ENCODE measurements around the gene CELF4. TPM values are rescaled to one million over a fixed set of nuclear protein-coding genes. Genes with fewer than 3 reads are reported as not detected.

The CELF4 gene
- total and polyA plus RNA-seq, 2 of the 4 experiments (the other 2 are of a cell fraction) = not detected

- Histone ChIP-seq H3K23ac (ENCODE audit: low read depth, low read length) (no peak overlapping the region), H3K9me3 (ENCODE audit: control insufficient read depth, insufficient read depth, low read length) (no peaks in the 10 kb centered on the region), H3K79me1 (ENCODE audit: low read depth in 1 of 2, low read length in 2 of 2) (no peaks in the 10 kb centered on the region), H3K36me3 (ENCODE audit: control insufficient read depth, insufficient read depth, low read length) (no peaks in the 10 kb centered on the region), H4K8ac (ENCODE audit: low read depth in 2 of 2, low read length in 2 of 2) (no peak overlapping the region), H3K4ac (ENCODE audit: low read depth, low read length) (no peak overlapping the region), H3K9me1 (ENCODE audit: insufficient read depth, low read length) (peaks cover 4% of the 10 kb centered on the region; the same call in 1 of the 2 replicates), H3K18ac (ENCODE audit: low read depth, low read length) (no peak overlapping the region), H3K4me3 (ENCODE audit: insufficient read depth, low read depth, low read length) (no peak overlapping the region), H2BK120ac (ENCODE audit: low read depth, low read length) (no peak overlapping the region), H4K20me1 (ENCODE audit: insufficient read depth, low read length) (no peaks in the 10 kb centered on the region), H2AK9ac (replicated peaks; ENCODE audit: low read depth, low read length, poor library complexity) (no peak overlapping the region), H3K9ac (ENCODE audit: low read depth, low read length) (no peak overlapping the region), H2BK15ac (ENCODE audit: low read depth, low read length) (no peak overlapping the region), H3K14ac (replicated peaks; ENCODE audit: low read depth, low read length) (no peak overlapping the region), H3K4me2 (ENCODE audit: low read depth, low read length) (no peak overlapping the region), H2BK5ac (ENCODE audit: low read depth, low read length, poor library complexity, severe bottlenecking) (no peak overlapping the region), H3K27ac (ENCODE audit: insufficient read depth, low read length) (no peak overlapping the region), H3K56ac (ENCODE audit: extremely low read depth, insufficient read depth, low read length) (no peak overlapping the region), H2AK5ac (ENCODE audit: low read depth, low read length) (no peak overlapping the region), H2BK20ac (ENCODE audit: low read depth, low read length) (no peak overlapping the region), H3K27me3 (ENCODE audit: control insufficient read depth, insufficient read depth, low read length) (no peaks in the 10 kb centered on the region), H4K5ac (ENCODE audit: low read depth, low read length) (no peak overlapping the region), H3K4me1 (ENCODE audit: control insufficient read depth, insufficient read depth, low read length) (peaks cover 26% of the 10 kb centered on the region; the same call in 1 of the 2 replicates), H4K91ac (ENCODE audit: insufficient read depth, low read depth, low read length) (no peak overlapping the region), H2AFZ (replicated peaks; ENCODE audit: low read length, poor library complexity) (no peak overlapping the region)
- ChIA-PET CTCF (no interaction called here), POLR2A (ENCODE audit: unreplicated experiment) (no interaction called here)
- dilution Hi-C loops (cut with HindIII; ENCODE audit: low sequenced_read_pairs, unreplicated experiment) (no loop called here), intact Hi-C loops (cut with micrococcal nuclease) (no loop called here), in situ Hi-C loops (cut with MboI; ENCODE audit: low sequenced_read_pairs) (loop anchor here (10.0 kb wide), 1 partner anchor 64 kb away; no protein-coding TSS in a partner anchor)
- no peak for ATAC-seq (ENCODE audit: low read depth)
- BruUV-seq (replicated peaks) = no TSS peak
- TF ChIP-seq CHD1 (IDR thresholded peaks at IDR 0.05; ENCODE audit: low read depth, low read length) (no peak), MAZ (IDR thresholded peaks at IDR 0.05; ENCODE audit: borderline replicate concordance, low read depth, low read length) (no peak), CEBPB (IDR thresholded peaks at IDR 0.05; ENCODE audit: low read depth, low read length) (no peak), CTCF (conservative IDR thresholded peaks at IDR 0.05; ENCODE audit: low read depth, low read length) (no peak), RCOR1 (IDR thresholded peaks at IDR 0.05; ENCODE audit: insufficient replicate concordance, low read length) (no peak), ELK1 (IDR thresholded peaks at IDR 0.05; ENCODE audit: borderline replicate concordance, low read depth, low read length) (no peak), BHLHE40 (IDR thresholded peaks at IDR 0.05; ENCODE audit: low read depth, low read length) (no peak), SMC3 (IDR thresholded peaks at IDR 0.05; ENCODE audit: low read depth, low read length) (no peak), RAD21 (IDR thresholded peaks at IDR 0.05; ENCODE audit: low read length) (no peak), MXI1 (IDR thresholded peaks at IDR 0.05; ENCODE audit: borderline replicate concordance, low read depth, low read length) (no peak), POLR2A (IDR thresholded peaks at IDR 0.05; ENCODE audit: low read depth, low read length) (no peak), MAFK (IDR thresholded peaks at IDR 0.05; ENCODE audit: low read depth, low read length) (no peak), RFX5 (IDR thresholded peaks at IDR 0.05; ENCODE audit: low read depth, low read length) (no peak), NFE2L2 (IDR thresholded peaks at IDR 0.05; ENCODE audit: low read depth, low read length) (no peak), FOS (IDR thresholded peaks at IDR 0.05; ENCODE audit: low read depth, low read length) (no peak)
- TF ChIP-seq, protein P1, sequence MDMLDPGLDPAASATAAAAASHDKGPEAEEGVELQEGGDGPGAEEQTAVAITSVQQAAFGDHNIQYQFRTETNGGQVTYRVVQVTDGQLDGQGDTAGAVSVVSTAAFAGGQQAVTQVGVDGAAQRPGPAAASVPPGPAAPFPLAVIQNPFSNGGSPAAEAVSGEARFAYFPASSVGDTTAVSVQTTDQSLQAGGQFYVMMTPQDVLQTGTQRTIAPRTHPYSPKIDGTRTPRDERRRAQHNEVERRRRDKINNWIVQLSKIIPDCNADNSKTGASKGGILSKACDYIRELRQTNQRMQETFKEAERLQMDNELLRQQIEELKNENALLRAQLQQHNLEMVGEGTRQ (IDR thresholded peaks at IDR 0.05; ENCODE audit: low read depth, low read length) = no peak
- 33% methylated on average over 1 of the region's 4 CpGs; no CpG with 5 or more reads in 1 of the 2 experiments for WGBS, 2 experiments (ENCODE audit: extremely low coverage in 2 of 2, insufficient read length in 1 of 2)
- no peak for DNase-seq
These were observed 164.8 kb downstream of the CELF4 start for GRCh38 chr18:37400802-37401201.
